Liver (tissue), 3 donors: ENCODE data around the gene TFF1.

Experiments used
- CTCF ChIP-seq: fragments of 150-350 bp; IDR thresholded peaks from 2 replicates; pipeline ENCODE4 v1.5.1; 2017; ENCODE audit warnings: improper control_type of control experiment, low read depth, low read length; ENCODE audit not compliant: missing input control
- EGR1 ChIP-seq, 2 donors: IDR thresholded peaks; 2 replicates each; pipeline ENCODE4 v1.6.1; 2016 to 2018; ENCODE audit warnings: antibody characterized with exemption in 2 of 2, low read depth in 2 of 2
- FOXA1 ChIP-seq: IDR thresholded peaks from 2 replicates; pipeline ENCODE4 v1.6.1; 2016; ENCODE audit warnings: antibody characterized with exemption
- MAX ChIP-seq: IDR thresholded peaks from 2 replicates; pipeline ENCODE4 v1.6.1; 2016; ENCODE audit warnings: antibody characterized with exemption
- TAF1 ChIP-seq: conservative IDR thresholded peaks from 2 replicates; pipeline ENCODE4 v1.6.1; 2016; ENCODE audit warnings: antibody characterized with exemption, mild to moderate bottlenecking
- donor health status: healthy.
- donor health status: healthy.

GRCh38 chr21:42315296-42315891 is 50.9 kb downstream of the TFF1 start, which contains the start of gene TFF3:
- TF ChIP-seq CTCF (no peak), TAF1 (no peak), FOXA1 (no peak), EGR1 (IDR thresholded peaks at IDR 0.05; ENCODE audit: low read depth in 2 of 2) (no peak), MAX (no peak)
